Caki2 (cell line): ENCODE data around the gene LDAH. TPM values are rescaled to one million over a fixed set of nuclear protein-coding genes. Genes with fewer than 3 reads are reported as not detected.

ENCODE experiments used
- DNase-seq: peaks from one replicate; pipeline ENCODE4 v3.0.0-alpha.2; 2015; ENCODE audit warnings: low read depth
- in situ Hi-C: cut with HindIII; loops from 2 replicates; pipeline ENCODE4 v1.10.0; 2016; ENCODE audit warnings: low sequenced_read_pairs, low pct_unique_long_range_greater_than_20kb, mixed read lengths
- total RNA-seq: library from RNA; depleted of rRNA; stranded (reverse); fragments of >200 nt; shearing (Covaris generic); gene quantifications from 2 replicates; pipeline ENCODE4 v1.2.3, GENCODE V29; 2014; ENCODE audit warnings: low replicate concordance

LDAH gene
- total RNA-seq, 1 experiment from 2014 or later, result 36.3 TPM

DNA sequence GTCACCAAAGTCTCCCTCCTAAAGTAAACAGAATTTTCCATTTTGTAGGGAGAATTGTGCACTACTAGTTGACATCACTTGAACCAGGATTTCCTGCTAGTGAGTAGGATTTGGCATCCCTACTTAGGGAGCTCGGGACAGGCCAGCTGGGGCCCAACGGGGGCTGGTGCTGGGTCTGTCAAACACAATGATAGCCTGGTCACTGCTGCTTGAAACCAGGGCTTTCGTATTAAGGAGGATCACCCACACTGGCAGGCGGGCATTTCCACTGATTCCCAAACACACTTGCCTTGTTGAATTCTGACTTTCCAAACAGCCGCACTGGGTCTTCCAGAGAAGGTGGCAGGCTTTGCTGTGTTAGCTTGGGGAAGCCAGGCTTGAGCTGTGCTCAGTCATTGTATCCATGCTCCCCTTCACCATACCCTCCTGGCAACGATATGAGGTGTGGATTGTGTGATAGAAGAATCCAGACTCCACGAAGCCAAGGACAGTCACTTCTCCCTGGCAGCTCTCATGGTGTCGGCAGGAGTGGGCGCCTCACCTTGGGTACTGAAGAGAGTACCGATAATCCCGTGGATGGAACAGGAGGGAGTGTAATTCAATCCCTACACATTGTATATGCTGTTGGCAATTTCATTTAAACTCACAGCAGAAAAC, 148.5 kb downstream of the LDAH start:
- DNase-seq, result no peak
- in situ Hi-C loops, result no loop called here

DNA sequence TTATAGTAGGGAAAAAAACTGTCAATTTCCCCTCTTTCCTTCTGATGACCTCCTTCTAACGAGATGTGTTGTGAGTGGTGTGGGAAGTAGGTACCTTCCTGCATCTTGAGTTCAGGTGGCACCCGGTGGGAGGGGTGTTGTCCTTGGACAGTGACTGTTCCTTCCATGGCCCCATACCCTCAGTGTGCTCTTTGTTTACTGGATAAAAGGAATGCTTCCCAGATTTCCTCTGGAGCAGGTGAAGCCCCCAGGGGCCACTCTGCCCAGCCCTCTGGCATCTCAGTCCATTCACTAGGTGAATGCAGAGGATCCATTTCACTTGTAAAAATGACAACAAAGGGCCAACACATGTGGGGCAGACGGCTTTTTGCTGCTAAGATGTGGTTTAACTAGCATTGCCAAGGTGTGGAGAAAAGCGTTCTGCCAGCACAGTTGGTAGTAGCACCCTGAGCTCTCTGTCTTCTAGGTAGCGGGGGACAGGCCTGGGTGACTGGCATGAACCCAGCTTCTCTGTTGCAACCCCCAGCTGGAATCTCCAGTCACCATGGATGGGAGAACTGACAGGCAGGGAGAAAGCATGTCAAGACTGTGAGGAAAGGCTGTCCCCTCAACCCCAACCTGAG, 149.1 kb downstream of the LDAH start:
- in situ Hi-C loops, result no loop called here

DNA sequence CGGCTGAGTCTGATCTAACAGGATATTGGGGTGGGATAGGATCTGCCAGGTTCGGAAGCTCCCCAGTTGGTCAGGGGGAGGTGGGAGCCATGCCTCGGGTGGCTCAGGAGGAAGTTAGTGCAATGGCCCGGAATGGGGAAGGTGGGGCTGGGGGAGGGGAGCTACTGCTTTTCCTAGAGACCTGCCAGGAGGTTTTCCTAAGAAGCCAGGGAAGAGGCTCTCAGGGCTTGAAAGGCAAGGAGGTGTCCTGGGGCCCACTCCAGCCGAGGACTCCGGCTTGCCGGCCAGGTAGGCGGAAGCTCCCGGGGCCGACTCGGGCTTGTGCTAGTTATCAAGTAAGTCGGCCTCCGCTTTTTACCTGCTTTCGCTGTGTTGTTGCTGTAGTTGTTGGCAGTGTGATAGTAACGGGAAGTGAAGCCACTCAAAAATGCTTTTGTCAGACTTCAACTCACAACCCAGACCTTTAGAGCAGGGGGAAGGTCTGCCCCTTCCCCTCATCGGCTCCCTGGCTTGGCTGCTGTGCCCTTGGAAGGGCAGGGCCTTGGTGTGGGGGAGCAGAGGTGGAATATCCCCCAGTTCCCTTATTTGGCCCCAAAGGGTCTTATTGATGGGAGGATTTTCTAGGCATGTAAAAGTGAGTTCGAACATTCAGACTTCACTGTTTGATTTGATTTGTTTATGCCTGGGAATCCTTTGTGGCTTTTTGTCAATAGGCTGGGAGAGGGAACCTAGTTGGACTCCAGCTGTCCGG, 150.5 kb downstream of the LDAH start:
- in situ Hi-C loops, result no loop called here
- no peak for DNase-seq

More for the DNA sequence above, 149.1 kb downstream of the LDAH start:
- no peak for DNase-seq

DNA sequence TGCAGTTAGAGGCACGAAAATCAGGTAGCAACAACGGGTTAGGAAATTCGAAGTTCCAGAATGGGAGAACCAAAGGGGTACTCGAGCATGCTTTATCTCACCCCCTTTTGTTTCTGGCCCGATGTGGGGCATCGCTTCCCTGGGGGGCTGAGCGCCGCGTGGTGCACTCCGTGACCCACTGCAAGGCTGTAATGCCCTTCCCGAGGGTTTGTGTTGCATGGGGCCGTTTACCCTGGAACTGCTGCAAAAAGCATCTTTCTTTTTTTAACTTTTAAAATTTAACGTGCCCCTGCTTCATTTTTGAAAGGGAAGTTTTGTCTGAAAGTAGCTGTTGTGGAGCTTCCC, 151.2 kb downstream of the LDAH start:
- DNase-seq, result no peak

DNA sequence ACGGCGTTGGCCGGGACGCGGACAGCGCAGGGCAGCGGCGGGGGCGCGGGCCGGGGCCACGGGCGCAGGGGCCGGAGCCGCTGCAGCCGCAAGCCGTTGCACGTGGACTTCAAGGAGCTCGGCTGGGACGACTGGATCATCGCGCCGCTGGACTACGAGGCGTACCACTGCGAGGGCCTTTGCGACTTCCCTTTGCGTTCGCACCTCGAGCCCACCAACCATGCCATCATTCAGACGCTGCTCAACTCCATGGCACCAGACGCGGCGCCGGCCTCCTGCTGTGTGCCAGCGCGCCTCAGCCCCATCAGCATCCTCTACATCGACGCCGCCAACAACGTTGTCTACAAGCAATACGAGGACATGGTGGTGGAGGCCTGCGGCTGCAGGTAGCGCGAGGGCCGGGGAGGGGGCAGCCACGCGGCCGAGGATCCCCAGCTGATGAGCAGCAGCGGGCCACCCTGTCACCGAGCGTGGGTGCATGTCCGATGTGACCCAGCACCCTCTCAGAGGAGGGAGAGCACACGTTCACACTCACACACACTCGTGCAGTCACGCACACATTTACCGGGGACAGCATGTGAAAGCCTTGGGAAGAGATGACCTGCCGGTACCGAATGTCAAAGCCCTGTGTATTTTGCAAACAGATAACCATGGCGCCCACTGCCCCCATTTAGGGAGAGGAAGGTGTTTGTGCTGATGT, 151.7 kb downstream of the LDAH start:
- DNase-seq, result no peak
- in situ Hi-C loops, result no loop called here

More for the DNA sequence above, 151.2 kb downstream of the LDAH start:
- in situ Hi-C loops, result no loop called here

DNA sequence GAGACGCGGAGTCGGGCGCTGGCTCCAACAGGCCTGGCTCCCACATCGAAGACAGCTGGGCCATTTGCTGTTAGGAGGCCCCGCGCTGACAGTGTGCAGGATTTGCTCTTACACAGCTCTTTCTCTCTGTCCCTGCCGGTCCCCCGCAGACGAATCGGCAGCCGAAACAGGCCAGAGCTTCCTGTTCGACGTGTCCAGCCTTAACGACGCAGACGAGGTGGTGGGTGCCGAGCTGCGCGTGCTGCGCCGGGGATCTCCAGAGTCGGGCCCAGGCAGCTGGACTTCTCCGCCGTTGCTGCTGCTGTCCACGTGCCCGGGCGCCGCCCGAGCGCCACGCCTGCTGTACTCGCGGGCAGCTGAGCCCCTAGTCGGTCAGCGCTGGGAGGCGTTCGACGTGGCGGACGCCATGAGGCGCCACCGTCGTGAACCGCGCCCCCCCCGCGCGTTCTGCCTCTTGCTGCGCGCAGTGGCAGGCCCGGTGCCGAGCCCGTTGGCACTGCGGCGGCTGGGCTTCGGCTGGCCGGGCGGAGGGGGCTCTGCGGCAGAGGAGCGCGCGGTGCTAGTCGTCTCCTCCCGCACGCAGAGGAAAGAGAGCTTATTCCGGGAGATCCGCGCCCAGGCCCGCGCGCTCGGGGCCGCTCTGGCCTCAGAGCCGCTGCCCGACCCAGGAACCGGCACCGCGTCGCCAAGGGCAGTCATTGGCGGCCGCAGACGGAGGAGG, 152.4 kb downstream of the LDAH start:
- in situ Hi-C loops, result no loop called here
- DNase-seq, result no peak

DNA sequence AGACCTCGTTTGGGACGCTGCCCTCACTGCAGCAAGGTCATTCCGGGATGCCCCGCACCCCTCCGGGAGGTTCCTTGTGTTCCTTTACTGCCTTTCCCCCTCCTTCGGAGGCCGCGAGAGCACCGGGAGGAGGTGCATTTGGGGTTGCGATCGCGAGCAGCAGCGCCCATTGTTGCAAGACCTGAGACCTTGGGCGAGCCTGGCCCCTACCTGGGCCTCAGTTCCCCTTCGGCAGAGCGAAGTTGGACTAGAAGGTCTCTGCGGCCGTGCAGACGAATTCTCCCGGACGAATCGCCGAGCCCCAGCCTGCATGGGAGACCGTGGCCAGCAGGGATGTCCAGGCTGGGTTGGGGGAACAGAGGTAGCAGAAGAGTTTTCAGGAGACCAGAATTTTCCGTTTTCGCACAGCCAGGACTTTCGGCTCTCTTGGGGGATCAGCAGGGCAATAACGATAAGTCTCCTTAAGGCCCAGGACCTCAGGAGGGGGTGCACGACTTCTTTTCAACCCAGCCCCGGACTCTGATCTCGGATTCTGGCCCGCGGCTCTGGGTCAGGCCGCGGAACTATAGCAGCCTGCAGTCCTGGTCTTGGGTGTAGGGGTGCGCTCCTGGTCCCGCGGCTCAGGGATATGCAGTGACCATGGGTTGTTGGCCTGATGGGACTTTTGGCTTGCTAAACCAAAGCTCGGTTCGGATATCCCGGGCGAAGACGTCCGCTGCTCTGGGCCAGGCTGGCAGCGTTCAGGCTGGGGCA, 153.2 kb downstream of the LDAH start:
- DNase-seq, result no peak
- in situ Hi-C loops, result no loop called here

DNA sequence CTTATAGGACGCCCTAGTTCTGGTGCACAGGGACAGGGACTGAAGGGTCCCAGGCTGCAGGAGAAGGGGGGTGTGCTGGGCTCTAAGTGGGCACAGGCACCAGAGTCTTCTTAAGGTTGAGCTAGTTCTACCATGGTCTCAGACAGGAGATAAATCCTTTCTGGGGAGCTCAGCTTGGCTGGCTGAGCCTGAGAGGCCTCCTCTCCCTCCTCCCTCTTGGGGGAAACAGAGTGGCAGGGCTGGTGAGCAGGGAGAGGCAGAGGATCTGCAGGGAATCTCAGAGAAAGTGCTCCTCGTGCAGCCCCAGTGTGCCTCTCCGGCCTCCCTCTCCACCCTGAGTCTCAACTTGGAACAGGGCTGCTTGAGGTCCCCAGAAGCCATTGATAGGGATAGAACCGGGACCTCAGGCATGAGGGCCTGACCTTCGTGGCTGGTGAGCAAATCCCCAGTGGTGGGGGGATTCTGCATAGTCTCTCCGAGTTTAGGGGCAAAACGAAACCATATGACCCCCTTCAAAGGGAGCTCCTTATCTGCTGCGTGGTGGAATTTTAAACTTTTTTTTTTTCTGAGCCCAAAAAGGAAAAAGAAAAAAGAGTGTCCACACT, 153.9 kb downstream of the LDAH start:
- DNase-seq, result no peak
- in situ Hi-C loops, result no loop called here

DNA sequence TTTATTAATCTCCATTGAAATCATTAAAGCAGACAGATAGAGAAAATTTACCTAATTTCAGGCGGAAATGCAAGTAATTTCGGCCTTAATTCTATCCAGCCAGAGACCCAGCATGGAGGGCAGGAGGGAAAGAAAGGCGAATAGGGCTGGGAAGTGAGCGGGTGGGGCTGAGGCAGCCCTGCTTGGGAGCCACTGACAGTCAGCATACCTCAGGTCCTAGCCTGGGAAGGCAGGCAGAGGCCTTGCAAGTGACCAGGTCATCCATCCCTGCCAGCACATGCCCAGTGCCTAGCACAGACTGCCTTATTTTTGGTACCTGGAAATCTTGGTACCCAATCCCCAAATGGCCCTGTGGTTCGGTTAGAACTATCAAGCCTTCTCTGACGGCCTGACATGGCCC, 154.4 kb downstream of the LDAH start:
- no peak for DNase-seq
- in situ Hi-C loops, result no loop called here

DNA sequence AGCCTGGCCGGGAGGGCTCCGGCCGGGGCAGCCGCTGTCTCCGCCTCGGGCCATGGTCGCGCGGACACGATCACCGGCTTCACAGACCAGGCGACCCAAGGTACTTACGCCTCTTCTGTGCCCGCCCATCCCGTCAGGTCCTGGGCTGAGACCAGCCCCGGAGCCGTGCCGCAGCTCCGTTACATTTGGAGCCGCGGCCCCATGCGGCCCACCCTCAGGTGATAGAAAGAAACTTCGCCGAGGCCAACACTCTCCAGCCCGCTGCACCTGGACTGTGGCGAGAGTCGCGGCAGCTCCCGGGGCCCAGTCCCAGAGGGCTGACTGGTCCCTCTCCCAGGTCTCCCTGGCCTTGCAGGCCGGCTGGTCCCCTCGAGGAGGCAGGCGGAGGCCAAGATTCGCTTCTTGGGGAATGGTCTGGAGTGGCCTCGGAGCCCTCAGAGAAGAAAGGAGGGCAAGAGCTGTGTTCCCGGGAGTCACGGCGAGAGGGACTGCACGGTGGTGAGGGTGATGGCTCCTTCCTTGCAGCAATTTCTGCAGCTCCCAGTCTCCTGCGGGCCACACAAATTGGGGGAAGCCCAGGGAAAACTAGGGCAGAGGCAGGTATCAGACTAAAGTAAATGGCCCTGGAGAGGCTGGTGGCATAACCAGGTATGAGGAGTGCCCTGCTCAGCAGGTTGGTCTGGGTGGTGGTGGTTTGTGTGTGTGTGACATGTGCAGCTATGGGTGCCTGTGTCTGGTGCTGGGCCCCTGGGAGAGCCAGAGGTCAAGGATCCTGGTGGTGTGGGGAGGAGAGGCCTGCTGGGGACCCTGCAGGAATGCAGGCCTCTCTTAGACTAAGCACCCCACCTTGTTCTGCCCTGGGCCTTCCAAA, 155.1 kb downstream of the LDAH start:
- in situ Hi-C loops, result no loop called here
- no peak for DNase-seq

DNA sequence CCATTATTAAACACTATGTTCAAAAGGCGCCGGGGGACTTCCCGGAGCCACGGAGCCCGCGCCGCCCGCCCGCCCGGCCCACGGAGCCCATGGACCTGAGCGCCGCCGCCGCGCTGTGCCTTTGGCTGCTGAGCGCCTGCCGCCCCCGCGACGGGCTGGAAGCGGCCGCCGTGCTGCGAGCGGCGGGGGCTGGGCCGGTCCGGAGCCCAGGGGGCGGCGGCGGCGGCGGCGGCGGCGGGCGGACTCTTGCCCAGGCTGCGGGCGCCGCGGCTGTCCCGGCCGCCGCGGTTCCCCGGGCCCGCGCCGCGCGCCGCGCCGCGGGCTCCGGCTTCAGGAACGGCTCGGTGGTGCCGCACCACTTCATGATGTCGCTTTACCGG, 155.8 kb downstream of the LDAH start:
- in situ Hi-C loops, result no loop called here
- no peak for DNase-seq

DNA sequence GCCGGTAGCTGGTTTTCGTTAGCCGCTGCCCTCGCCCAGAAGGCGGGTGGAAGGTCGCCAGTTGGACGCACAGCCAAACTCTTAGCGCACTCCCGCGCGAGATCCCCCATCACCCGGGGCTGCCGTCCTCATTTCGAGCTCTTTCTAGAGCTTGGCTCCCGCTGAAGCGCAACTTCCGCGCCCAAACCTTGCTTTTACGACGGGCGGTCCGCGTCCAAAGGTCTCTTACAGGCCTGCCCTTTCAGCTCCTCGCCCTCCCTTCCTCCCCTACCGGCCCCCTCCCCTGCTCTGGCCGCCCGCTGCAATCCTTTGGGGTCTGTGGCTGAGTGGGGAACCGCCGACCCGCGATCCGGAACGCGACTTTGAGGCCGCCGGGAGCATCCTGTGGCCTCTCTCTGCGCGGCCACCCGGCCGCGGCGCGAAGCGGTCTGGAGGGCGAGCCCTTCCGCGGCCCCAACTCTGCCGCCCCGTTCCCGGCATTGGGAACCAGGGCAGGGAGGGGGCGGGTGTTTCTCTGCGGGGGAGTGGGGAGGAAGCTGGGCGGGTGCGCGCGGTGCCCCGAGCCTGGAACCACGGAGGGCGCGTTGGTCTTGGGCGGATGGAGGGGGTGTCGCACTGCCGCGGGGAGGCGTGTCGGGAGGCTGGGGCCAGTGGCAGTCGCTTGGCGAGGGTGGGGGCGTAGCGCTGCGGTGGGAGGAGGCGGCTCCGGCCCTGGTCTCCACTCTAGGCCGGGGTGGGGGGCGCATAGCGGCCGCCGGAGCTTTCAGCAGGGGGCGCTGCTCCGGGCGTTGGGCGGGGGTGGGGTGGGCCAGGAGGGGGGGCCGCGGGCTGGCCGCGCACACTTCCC, 156.4 kb downstream of the LDAH start, which contains the start of gene GDF7:
Gene GDF7, plus strand, starts transcription at position 841 of the 847 bp plus-strand sequence. CDS start 96 bp downstream, outside the sequence.
- in situ Hi-C loops, result no loop called here
- no peak for DNase-seq

DNA sequence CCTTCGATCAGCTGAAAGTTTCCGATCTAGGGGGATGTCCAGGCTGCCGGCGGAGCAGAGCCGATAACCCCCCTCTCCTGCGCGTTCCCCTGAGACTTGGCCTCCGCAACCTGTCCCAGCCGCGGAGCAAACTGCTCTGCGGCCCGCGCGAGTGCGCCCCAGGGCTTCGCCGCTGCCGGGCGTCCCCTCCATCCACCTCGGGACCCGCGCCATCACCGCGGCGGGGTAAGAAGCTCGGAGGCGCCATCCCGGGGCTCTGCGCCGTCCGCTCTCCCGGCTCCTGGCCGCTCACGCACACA, 156.9 kb downstream of the LDAH start:
- DNase-seq, result no peak
- in situ Hi-C loops, result no loop called here

DNA sequence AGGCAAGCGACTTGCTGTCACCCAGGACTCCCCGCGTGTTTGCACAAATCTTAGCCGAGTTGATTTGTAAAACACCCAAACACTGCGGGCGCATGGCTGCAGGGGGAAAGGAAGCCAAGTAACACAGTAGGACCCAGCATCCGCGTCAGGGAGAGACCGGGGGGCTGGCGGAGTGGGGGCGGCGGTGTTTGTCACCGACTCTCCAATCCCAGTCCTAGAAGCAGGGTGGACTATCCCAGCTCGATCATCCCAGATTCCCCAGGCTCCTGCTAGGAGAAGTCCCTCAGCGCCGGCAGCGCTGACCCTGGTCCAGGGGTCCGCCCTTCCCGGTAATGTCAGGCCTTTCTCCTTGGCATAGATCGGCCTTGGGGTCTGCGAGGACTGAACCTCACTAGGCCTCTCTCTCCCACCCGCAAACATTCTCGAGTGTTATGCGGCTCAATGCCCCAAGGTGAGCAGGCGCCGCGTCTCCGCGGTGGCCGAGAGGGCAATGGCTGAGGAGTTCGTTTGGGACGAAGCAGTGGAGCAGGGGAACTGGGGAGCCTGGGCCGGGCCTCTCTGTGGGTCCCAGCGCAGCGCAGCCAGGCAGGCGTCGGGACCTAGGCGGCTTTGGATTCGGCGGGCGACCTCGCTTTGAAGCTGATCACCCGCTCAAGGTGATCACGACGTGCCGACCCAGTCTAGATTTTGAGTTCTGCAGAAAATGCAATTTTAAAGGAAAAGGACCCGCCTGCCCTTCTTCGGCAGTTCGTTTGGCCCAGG, 157.5 kb downstream of the LDAH start:
- in situ Hi-C loops, result no loop called here
- DNase-seq, result no peak
